HepG2 (cell line): ENCODE results near the gene PTCD2. TPM values are rescaled to one million over a fixed set of nuclear protein-coding genes. Genes with fewer than 3 reads are reported as not detected.
A peak's percentile ranks its signal among the peaks of the same experiment; 100 is the strongest.

Source experiments
- AFF4 ChIP-seq: sonication (generic); formaldehyde crosslinking; IDR thresholded peaks from 2 replicates; pipeline ENCODE4 v1.4.0; 2020; ENCODE audit warnings: missing genetic modification reagents
- CSRNP2 ChIP-seq: sonication (generic); formaldehyde crosslinking; conservative IDR thresholded peaks from 2 replicates; pipeline ENCODE4 v1.8.0; 2022; ENCODE audit warnings: low read depth, missing genetic modification reagents
- DMTF1 ChIP-seq: sonication (generic); formaldehyde crosslinking; IDR thresholded peaks from 2 replicates; pipeline ENCODE4 v1.4.0; 2020; ENCODE audit warnings: mild to moderate bottlenecking, missing genetic modification reagents
- ESRRA ChIP-seq: sonication (generic); formaldehyde crosslinking; IDR thresholded peaks from 2 replicates; pipeline ENCODE4 v1.5.1; 2020; ENCODE audit warnings: mild to moderate bottlenecking, low read depth, missing genetic modification reagents
- HDAC2 ChIP-seq: sonication (generic); formaldehyde crosslinking; IDR thresholded peaks from 2 replicates; pipeline ENCODE4 v1.4.0; 2020; ENCODE audit warnings: missing genetic modification reagents
- NONO ChIP-seq, 2 experiments: fragments of 450-650 bp in 1 of 2; sonication (generic) in 1 of 2; formaldehyde crosslinking in 1 of 2; IDR thresholded peaks in 1 of 2; conservative IDR thresholded peaks in 1 of 2; 2 replicates each; pipeline versions ENCODE4 v1.6.1 to v1.8.0; 2017 to 2022; ENCODE audit warnings: mild to moderate bottlenecking in 1 of 2, missing genetic modification reagents in 1 of 2, moderate library complexity in 1 of 2
- PHF21A ChIP-seq: sonication (generic); formaldehyde crosslinking; IDR thresholded peaks from 2 replicates; pipeline ENCODE4 v1.5.0; 2020; ENCODE audit warnings: mild to moderate bottlenecking, missing genetic modification reagents
- PLSCR1 ChIP-seq: sonication (generic); formaldehyde crosslinking; IDR thresholded peaks from 2 replicates; pipeline ENCODE4 v1.5.0; 2020; ENCODE audit warnings: missing genetic modification reagents, mild to moderate bottlenecking, borderline replicate concordance
- RBM22 ChIP-seq: fragments of 200-400 bp; formaldehyde crosslinking; optimal IDR thresholded peaks from 2 replicates; pipeline ENCODE3; 2017; ENCODE audit warnings: mild to moderate bottlenecking, low read length, moderate library complexity
- RXRA ChIP-seq: sonication (generic); formaldehyde crosslinking; IDR thresholded peaks from 2 replicates; pipeline ENCODE4 v1.5.1; 2020; ENCODE audit warnings: missing genetic modification reagents
- SIX4 ChIP-seq: sonication (generic); formaldehyde crosslinking; IDR thresholded peaks from 2 replicates; pipeline ENCODE4 v1.4.0; 2020; ENCODE audit warnings: missing genetic modification reagents
- SMAD1 ChIP-seq: sonication (generic); formaldehyde crosslinking; IDR thresholded peaks from 2 replicates; pipeline ENCODE4 v1.4.0; 2020; ENCODE audit warnings: missing genetic modification reagents, low read depth, mild to moderate bottlenecking, borderline replicate concordance
- SMAD9 ChIP-seq: sonication (generic); formaldehyde crosslinking; IDR thresholded peaks from 2 replicates; pipeline ENCODE4 v1.5.1; 2020; ENCODE audit warnings: mild to moderate bottlenecking, missing genetic modification reagents
- SRY ChIP-seq: sonication (generic); formaldehyde crosslinking; IDR thresholded peaks from 2 replicates; pipeline ENCODE4 v1.8.0; 2022; ENCODE audit warnings: mild to moderate bottlenecking, missing genetic modification reagents
- TEAD2 ChIP-seq: sonication (generic); formaldehyde crosslinking; IDR thresholded peaks from 2 replicates; pipeline ENCODE4 v1.9.0; 2021; ENCODE audit warnings: missing genetic modification reagents
- ZNF44 ChIP-seq: sonication (generic); formaldehyde crosslinking; IDR thresholded peaks from 2 replicates; pipeline ENCODE4 v1.5.1; 2020; ENCODE audit warnings: mild to moderate bottlenecking, missing genetic modification reagents
- ZNF547 ChIP-seq: sonication (generic); formaldehyde crosslinking; IDR thresholded peaks from 2 replicates; pipeline ENCODE4 v1.5.1; 2020; ENCODE audit warnings: mild to moderate bottlenecking, missing genetic modification reagents
- ZNF670 ChIP-seq: sonication (generic); formaldehyde crosslinking; IDR thresholded peaks from 2 replicates; pipeline ENCODE4 v1.8.0; 2022; ENCODE audit warnings: mild to moderate bottlenecking, missing genetic modification reagents, borderline replicate concordance
- ZNF766 ChIP-seq: sonication (generic); formaldehyde crosslinking; IDR thresholded peaks from 2 replicates; pipeline ENCODE4 v1.5.0; 2020; ENCODE audit warnings: missing genetic modification reagents, borderline replicate concordance
- polyA plus RNA-seq, 8 experiments: library from polyadenylated mRNA; depleted of rRNA in 3 of 8; stranded (reverse) in 7 of 8; unstranded in 1 of 8; fragments of >200 nt; fragmentation: Illumina TruSeq in 4 of 8; extraction: Trizol in 4 of 8; gene quantifications; 2 replicates each; pipeline versions ENCODE4 v1.2.1 to v1.2.3, GENCODE V29; 2011 to 2016; ENCODE audit warnings: low read depth in 4 of 8, missing spikeins in 1 of 8, mixed read lengths in 1 of 8; ENCODE audit not compliant: insufficient read depth in 1 of 8
- total RNA-seq, 5 experiments: library from RNA; depleted of rRNA; stranded (reverse); fragments of >200 nt; fragmentation: Illumina TruSeq; extraction: Trizol; gene quantifications; 2 replicates each; pipeline ENCODE4 v1.2.3, GENCODE V29; 2016; ENCODE audit warnings: low read depth in 1 of 5

PTCD2 gene
- total and polyA plus RNA-seq, 2 of the 13 experiments (the other 11 are each of a cell fraction or from before 2014, with no cell fraction given) = 5.3 to 6.4 TPM

GRCh38 chr5:72307968-72308852, 12.0 kb upstream of the PTCD2 start (continued):
- TF ChIP-seq RXRA (peak; percentile 60; the same call in 1 of the 2 replicates), ZNF547 (CRISPR knock-in tag) (peak; percentile 90), NONO (IDR thresholded peaks at IDR 0.05) (no peak), NONO (CRISPR knock-in tag; conservative IDR thresholded peaks at IDR 0.05) (peak; percentile 95), PLSCR1 (no peak), PHF21A (peak; percentile 87), AFF4 (peak; percentile 68; the same call in 1 of the 2 replicates), ZNF766 (CRISPR knock-in tag) (peak; percentile 64; the same call in 1 of the 2 replicates), ZNF670 (CRISPR knock-in tag) (peak; percentile 84; the same call in 1 of the 2 replicates), SMAD9 (CRISPR knock-in tag) (no peak), SRY (CRISPR knock-in tag) (peak; percentile 98), RBM22 (peak; percentile 89), DMTF1 (0 out of 2 replicates have a peak, but pooled peaks have one; percentile 69), SIX4 (CRISPR knock-in tag) (no peak), SMAD1 (CRISPR knock-in tag) (peak; percentile 79; the same call in 1 of the 2 replicates), ZNF44 (no peak), TEAD2 (CRISPR knock-in tag) (peak; percentile 53; the same call in 1 of the 2 replicates), HDAC2 (CRISPR knock-in tag) (peak; percentile 81), ESRRA (CRISPR knock-in tag) (peak; percentile 44; the same call in 1 of the 2 replicates), CSRNP2 (CRISPR knock-in tag) (no peak)
